Suppressor macrophage treated with lipopolysaccharide for 4 hours (primary cell): ENCODE data around the gene YWHAE.
"Not testable (repeated sequence)": the region's sequence is repeated elsewhere in the genome, so short reads cannot be mapped to it uniquely, and the experiment has no call there.

ENCODE experiments used
- DNase-seq: peaks from one replicate; pipeline ENCODE4 v3.0.0-alpha.2; 2020

YWHAE gene

GRCh38 chr17:1324201-1324771 is 75.7 kb downstream of the YWHAE start:
- no peak for DNase-seq

GRCh38 chr17:1323336-1323735 is 76.7 kb downstream of the YWHAE start:
- DNase-seq: no peak

GRCh38 chr17:1322480-1322879 is 77.5 kb downstream of the YWHAE start:
- DNase-seq: no peak

- DNase-seq: no peak
These were observed 78.0 kb downstream of the YWHAE start for GRCh38 chr17:1322014-1322428.

- no peak for DNase-seq
These were observed 84.1 kb downstream of the YWHAE start for GRCh38 chr17:1315891-1316403.

GRCh38 chr17:1315409-1315808 is 84.6 kb downstream of the YWHAE start:
- no peak for DNase-seq

GRCh38 chr17:1313270-1314005 is 86.6 kb downstream of the YWHAE start:
- DNase-seq: no peak

- no peak for DNase-seq
These were observed 87.7 kb downstream of the YWHAE start for GRCh38 chr17:1312261-1312870.

- DNase-seq: not testable (repeated sequence)
These were observed 92.2 kb downstream of the YWHAE start for GRCh38 chr17:1307829-1308228.

GRCh38 chr17:1304962-1305563 is 95.0 kb downstream of the YWHAE start:
- DNase-seq: no peak

- DNase-seq: no peak
These were observed 95.5 kb downstream of the YWHAE start for GRCh38 chr17:1304522-1304921.

- no peak for DNase-seq
These were observed 97.3 kb downstream of the YWHAE start for GRCh38 chr17:1302761-1303160.

- no peak for DNase-seq
These were observed 98.5 kb downstream of the YWHAE start for GRCh38 chr17:1301546-1301945.

GRCh38 chr17:1300371-1300905 is 99.6 kb downstream of the YWHAE start:
- DNase-seq: no peak

GRCh38 chr17:1299552-1300370 is 100.3 kb downstream of the YWHAE start:
- no peak for DNase-seq

GRCh38 chr17:1298606-1299005 is 101.4 kb downstream of the YWHAE start:
- DNase-seq: no peak
